Measurements from ENCODE around the gene SLC39A11.

Gene SLC39A11

GRCh38 chr17:72756256-72756655 lies 336.2 kb downstream of the SLC39A11 start:
- no peak overlapping the region for H3K4me3 ChIP-seq (IDR thresholded peaks at IDR 0.05; ENCODE audit: insufficient read depth, low read depth, low read length)
- H3K9ac ChIP-seq = no peak overlapping the region
- TF ChIP-seq CTCF (conservative IDR thresholded peaks at IDR 0.05; ENCODE audit: low read depth, low read length) = no peak
- no peaks in the 10 kb centered on the region for H4K20me1 ChIP-seq (ENCODE audit: insufficient read depth)
- H3K36me3 ChIP-seq (ENCODE audit: insufficient read depth) = no peaks in the 10 kb centered on the region
- no peaks in the 10 kb centered on the region for H3K79me2 ChIP-seq (ENCODE audit: insufficient read depth, low read depth)
- no peaks in the 10 kb centered on the region for H3K27me3 ChIP-seq (ENCODE audit: insufficient read depth, low read depth)
- no peak overlapping the region for H3K4me2 ChIP-seq
- no peak overlapping the region for H3K27ac ChIP-seq
- no peak overlapping the region for H2AFZ ChIP-seq (ENCODE audit: low read depth)
- H3K4me1 ChIP-seq (ENCODE audit: low read depth, poor library complexity, severe bottlenecking) = no peaks in the 10 kb centered on the region

DNA sequence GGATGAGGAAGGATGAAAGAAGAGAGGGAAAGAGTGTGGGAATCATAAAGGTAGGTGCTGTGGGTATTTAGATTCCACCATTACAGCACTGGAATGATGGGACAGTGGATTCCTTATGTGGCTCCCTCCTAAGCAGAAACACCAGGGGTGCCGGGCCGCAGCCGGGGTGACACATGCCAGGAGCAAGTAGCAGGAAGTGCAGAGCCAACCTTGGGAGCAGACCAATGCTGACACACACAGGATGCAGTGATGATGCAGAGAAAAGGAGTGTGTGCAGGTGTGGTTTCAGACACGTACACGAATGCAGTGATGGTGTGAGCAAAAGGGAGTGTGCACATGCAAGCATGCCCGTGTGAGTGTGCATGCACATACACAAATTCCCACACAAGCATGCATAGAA lies 338.0 kb downstream of the SLC39A11 start:
- no peaks in the 10 kb centered on the region for H3K79me2 ChIP-seq (ENCODE audit: insufficient read depth, low read depth)
- no peak for TF ChIP-seq CTCF (conservative IDR thresholded peaks at IDR 0.05; ENCODE audit: low read depth, low read length)
- H3K27me3 ChIP-seq (ENCODE audit: insufficient read depth, low read depth) = no peaks in the 10 kb centered on the region
- H3K36me3 ChIP-seq (ENCODE audit: insufficient read depth) = no peaks in the 10 kb centered on the region
- H3K4me1 ChIP-seq (ENCODE audit: low read depth, poor library complexity, severe bottlenecking) = no peaks in the 10 kb centered on the region
- H3K9ac ChIP-seq = no peak overlapping the region
- no peak overlapping the region for H3K4me3 ChIP-seq (IDR thresholded peaks at IDR 0.05; ENCODE audit: insufficient read depth, low read depth, low read length)
- no peaks in the 10 kb centered on the region for H4K20me1 ChIP-seq (ENCODE audit: insufficient read depth)
- H3K4me2 ChIP-seq = no peak overlapping the region
- H2AFZ ChIP-seq (ENCODE audit: low read depth) = no peak overlapping the region
- H3K27ac ChIP-seq = no peak overlapping the region

- no peak overlapping the region for H3K4me3 ChIP-seq (IDR thresholded peaks at IDR 0.05; ENCODE audit: insufficient read depth, low read depth, low read length)
- H3K4me2 ChIP-seq = no peak overlapping the region
- H3K4me1 ChIP-seq (ENCODE audit: low read depth, poor library complexity, severe bottlenecking) = no peaks in the 10 kb centered on the region
- H3K79me2 ChIP-seq (ENCODE audit: insufficient read depth, low read depth) = no peaks in the 10 kb centered on the region
- no peaks in the 10 kb centered on the region for H3K36me3 ChIP-seq (ENCODE audit: insufficient read depth)
- H2AFZ ChIP-seq (ENCODE audit: low read depth) = no peak overlapping the region
- no peak for TF ChIP-seq CTCF (conservative IDR thresholded peaks at IDR 0.05; ENCODE audit: low read depth, low read length)
- no peaks in the 10 kb centered on the region for H3K27me3 ChIP-seq (ENCODE audit: insufficient read depth, low read depth)
- H3K27ac ChIP-seq = no peak overlapping the region
- no peaks in the 10 kb centered on the region for H4K20me1 ChIP-seq (ENCODE audit: insufficient read depth)
- no peak overlapping the region for H3K9ac ChIP-seq
Observed at GRCh38 chr17:72751746-72752145, 340.7 kb downstream of the SLC39A11 start.

GRCh38 chr17:72749119-72749572 lies 343.3 kb downstream of the SLC39A11 start:
- Histone ChIP-seq H3K4me3 (IDR thresholded peaks at IDR 0.05; ENCODE audit: insufficient read depth, low read depth, low read length) (no peak overlapping the region), H3K9ac (no peak overlapping the region)
- no peak for TF ChIP-seq CTCF (conservative IDR thresholded peaks at IDR 0.05; ENCODE audit: low read depth, low read length)

More at GRCh38 chr17:72749119-72749572, 343.3 kb downstream of the SLC39A11 start:
- H4K20me1 ChIP-seq (ENCODE audit: insufficient read depth) = no peaks in the 10 kb centered on the region
- no peaks in the 10 kb centered on the region for H3K36me3 ChIP-seq (ENCODE audit: insufficient read depth)
- H3K27ac ChIP-seq = no peak overlapping the region
- no peaks in the 10 kb centered on the region for H3K27me3 ChIP-seq (ENCODE audit: insufficient read depth, low read depth)
- H2AFZ ChIP-seq (ENCODE audit: low read depth) = no peak overlapping the region
- no peak overlapping the region for H3K4me2 ChIP-seq
- H3K79me2 ChIP-seq (ENCODE audit: insufficient read depth, low read depth) = no peaks in the 10 kb centered on the region
- no peaks in the 10 kb centered on the region for H3K4me1 ChIP-seq (ENCODE audit: low read depth, poor library complexity, severe bottlenecking)
